ENCODE results near the gene ITPKC.

ITPKC gene

DNA sequence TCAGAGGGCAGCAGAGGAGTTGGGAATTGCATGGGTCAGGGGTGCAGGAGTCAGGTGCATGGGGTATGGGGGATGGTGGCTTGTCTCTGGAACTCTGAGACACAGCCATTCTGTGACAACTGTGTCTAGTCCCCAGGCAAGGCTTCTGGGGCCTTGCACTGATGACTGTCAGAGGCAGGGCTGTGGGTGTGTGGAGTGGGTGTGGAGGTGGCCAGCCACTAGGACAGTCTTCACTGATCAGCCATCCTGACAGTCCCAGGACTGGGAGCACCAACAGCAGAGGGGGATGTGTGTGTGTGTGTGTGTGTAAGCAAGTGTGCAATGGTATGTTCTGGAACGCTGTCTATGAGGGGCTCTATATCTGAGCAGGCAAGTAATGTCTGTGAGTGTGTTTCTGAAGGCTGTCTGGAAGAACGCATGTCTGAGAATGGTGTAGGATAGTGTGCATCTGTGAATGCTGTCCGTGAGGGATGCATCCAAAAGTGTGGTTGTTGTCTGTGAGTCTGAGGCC is 31.8 kb upstream of the ITPKC start:
- TF ChIP-seq, protein P1, sequence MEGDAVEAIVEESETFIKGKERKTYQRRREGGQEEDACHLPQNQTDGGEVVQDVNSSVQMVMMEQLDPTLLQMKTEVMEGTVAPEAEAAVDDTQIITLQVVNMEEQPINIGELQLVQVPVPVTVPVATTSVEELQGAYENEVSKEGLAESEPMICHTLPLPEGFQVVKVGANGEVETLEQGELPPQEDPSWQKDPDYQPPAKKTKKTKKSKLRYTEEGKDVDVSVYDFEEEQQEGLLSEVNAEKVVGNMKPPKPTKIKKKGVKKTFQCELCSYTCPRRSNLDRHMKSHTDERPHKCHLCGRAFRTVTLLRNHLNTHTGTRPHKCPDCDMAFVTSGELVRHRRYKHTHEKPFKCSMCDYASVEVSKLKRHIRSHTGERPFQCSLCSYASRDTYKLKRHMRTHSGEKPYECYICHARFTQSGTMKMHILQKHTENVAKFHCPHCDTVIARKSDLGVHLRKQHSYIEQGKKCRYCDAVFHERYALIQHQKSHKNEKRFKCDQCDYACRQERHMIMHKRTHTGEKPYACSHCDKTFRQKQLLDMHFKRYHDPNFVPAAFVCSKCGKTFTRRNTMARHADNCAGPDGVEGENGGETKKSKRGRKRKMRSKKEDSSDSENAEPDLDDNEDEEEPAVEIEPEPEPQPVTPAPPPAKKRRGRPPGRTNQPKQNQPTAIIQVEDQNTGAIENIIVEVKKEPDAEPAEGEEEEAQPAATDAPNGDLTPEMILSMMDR (IDR thresholded peaks at IDR 0.05; ENCODE audit: borderline replicate concordance, insufficient read depth, low read depth, low read length), result no peak

DNA sequence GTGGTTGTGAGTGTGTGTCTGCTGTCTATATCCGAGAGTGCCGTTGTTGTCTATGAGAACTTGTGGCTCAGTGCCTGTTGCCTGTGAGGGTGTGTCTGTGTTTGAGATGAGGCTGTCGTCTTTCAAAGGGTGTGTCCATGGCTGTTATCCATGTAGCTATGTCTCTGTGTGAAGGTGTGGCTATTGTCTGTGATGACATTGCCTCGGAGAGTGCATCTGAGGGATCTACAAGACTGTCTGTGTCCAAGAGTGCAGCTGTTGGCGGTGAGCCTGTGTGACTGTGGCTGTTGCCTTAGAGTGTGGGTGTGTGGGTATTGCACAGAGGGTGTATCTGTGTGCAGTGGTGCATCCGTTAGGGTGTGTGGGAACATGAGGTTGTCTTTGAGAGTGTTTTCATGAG is 31.3 kb upstream of the ITPKC start:
- TF ChIP-seq, protein P1 (IDR thresholded peaks at IDR 0.05; ENCODE audit: borderline replicate concordance, insufficient read depth, low read depth, low read length), result no peak
- no peak overlapping the region for H3K4me3 ChIP-seq (ENCODE audit: low read depth, low read length)

More for the DNA sequence above, 31.8 kb upstream of the ITPKC start:
- H3K4me3 ChIP-seq (ENCODE audit: low read depth, low read length), result no peak overlapping the region

- TF ChIP-seq, protein P1 (IDR thresholded peaks at IDR 0.05; ENCODE audit: borderline replicate concordance, insufficient read depth, low read depth, low read length), result no peak
- no peak overlapping the region for H3K4me3 ChIP-seq (ENCODE audit: low read depth, low read length)
These were observed 29.9 kb upstream of the ITPKC start for GRCh38 chr19:40686882-40687524.

DNA sequence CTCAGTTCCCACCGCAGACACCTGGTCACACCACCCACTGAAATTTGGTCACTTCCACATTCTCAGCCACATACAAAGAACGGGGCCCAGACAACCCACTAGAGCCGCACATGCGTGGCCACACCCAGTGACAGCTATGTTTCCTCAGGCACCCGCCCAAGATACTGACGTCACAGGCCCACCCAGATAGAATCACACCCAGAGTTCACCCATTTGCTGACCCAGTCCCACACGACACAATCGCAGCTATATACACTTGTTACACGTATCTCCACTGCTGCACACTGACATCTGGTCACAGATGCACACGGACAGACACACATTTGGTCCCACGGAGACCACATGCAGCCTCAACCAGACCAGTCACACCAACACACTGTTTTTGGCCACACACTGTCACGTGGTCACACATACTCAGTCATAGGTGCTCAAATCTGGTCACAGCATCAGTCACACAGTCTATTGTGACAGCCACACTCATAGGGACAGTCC is 29.3 kb upstream of the ITPKC start:
- no peak overlapping the region for H3K4me3 ChIP-seq (ENCODE audit: low read depth, low read length)
- TF ChIP-seq, protein P1 (IDR thresholded peaks at IDR 0.05; ENCODE audit: borderline replicate concordance, insufficient read depth, low read depth, low read length), result no peak

DNA sequence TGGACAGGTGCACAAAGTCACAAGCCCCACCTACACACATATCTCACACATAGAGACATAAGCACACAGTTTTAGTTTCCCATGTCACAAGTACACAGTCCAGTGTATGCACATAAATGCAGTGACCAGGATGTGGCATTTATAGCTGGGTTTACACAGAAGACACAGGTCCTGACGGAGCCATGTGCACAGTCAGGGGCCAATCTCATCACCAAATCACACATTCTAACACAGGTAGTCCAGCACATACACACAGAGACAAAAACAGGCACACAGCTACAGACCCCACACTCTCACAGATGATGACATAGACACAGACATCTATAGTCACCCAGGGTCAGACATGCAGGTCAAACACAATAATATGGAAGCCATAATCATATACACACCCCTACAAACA is 28.6 kb upstream of the ITPKC start:
- H3K4me3 ChIP-seq (ENCODE audit: low read depth, low read length), result no peak overlapping the region
- TF ChIP-seq, protein P1 (IDR thresholded peaks at IDR 0.05; ENCODE audit: borderline replicate concordance, insufficient read depth, low read depth, low read length), result no peak

- TF ChIP-seq, protein P1 (IDR thresholded peaks at IDR 0.05; ENCODE audit: borderline replicate concordance, insufficient read depth, low read depth, low read length), result no peak
- H3K4me3 ChIP-seq (ENCODE audit: low read depth, low read length), result no peak overlapping the region
These were observed 27.9 kb upstream of the ITPKC start for GRCh38 chr19:40688987-40689338.
